Stimulated activated effector memory CD8-positive, alpha-beta T cell treated with anti-CD3 and anti-CD28 coated beads, Interleukin-12 subunit alpha, Interleukin-12 subunit beta, amount 100 ng/mL, for 72 hours (primary cell): Measurements from ENCODE around the gene ATAD3C.
"Not testable (repeated sequence)": the region's sequence is repeated elsewhere in the genome, so short reads cannot be mapped to it uniquely, and the experiment has no call there.

ENCODE experiments used
- ATAC-seq: fragments of 150-1000 bp; cut with Tn5 transposase; 2 replicates; pipeline ENCODE4 v1.10.0; 2021
- DNase-seq, 2 donors: peaks; one replicate each; pipeline ENCODE4 v3.0.0; 2021 to 2022; ENCODE audit warnings: low spot score in 2 of 2
- H3K27ac Mint-ChIP-seq: one replicate; pipeline ENCODE4 v1.8.0; 2022; ENCODE audit warnings: mild to moderate bottlenecking, mixed read lengths
- H3K36me3 Mint-ChIP-seq: one replicate; pipeline ENCODE4 v1.8.0; 2022; ENCODE audit warnings: mild to moderate bottlenecking, mixed read lengths
- H3K4me1 Mint-ChIP-seq: one replicate; pipeline ENCODE4 v1.8.0; 2022; ENCODE audit warnings: mixed read lengths
- H3K4me3 Mint-ChIP-seq: one replicate; pipeline ENCODE4 v1.8.0; 2022; ENCODE audit warnings: mild to moderate bottlenecking, mixed read lengths
- H3K9me3 Mint-ChIP-seq: one replicate; pipeline ENCODE4 v1.8.0; 2022; ENCODE audit warnings: mixed read lengths

ATAD3C gene

DNA sequence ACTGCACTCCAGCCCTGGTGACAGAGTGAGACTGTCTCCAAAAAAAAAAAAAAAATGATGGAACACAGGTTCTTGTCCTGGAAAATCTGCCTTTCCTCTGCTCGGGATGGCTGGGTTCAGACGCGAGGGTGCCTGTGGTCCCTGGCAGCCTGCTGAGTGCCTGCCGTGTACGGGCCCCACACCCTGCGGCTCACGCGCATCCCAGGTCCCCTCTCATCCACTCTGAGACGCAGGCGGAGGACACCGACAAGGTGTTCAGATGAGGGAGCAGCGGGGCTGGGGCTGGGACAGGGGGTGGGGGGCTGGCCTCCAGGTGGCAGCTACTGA lies 24.1 kb upstream of the ATAD3C start:
- Mint-ChIP-seq H3K4me1 (peaks cover 11% of the 10 kb centered on the region), H3K4me3 (no peak overlapping the region), H3K9me3 (no peaks in the 10 kb centered on the region), H3K36me3 (no peaks in the 10 kb centered on the region), H3K27ac (no peak overlapping the region)
- DNase-seq: no peak
- ATAC-seq: no peak

DNA sequence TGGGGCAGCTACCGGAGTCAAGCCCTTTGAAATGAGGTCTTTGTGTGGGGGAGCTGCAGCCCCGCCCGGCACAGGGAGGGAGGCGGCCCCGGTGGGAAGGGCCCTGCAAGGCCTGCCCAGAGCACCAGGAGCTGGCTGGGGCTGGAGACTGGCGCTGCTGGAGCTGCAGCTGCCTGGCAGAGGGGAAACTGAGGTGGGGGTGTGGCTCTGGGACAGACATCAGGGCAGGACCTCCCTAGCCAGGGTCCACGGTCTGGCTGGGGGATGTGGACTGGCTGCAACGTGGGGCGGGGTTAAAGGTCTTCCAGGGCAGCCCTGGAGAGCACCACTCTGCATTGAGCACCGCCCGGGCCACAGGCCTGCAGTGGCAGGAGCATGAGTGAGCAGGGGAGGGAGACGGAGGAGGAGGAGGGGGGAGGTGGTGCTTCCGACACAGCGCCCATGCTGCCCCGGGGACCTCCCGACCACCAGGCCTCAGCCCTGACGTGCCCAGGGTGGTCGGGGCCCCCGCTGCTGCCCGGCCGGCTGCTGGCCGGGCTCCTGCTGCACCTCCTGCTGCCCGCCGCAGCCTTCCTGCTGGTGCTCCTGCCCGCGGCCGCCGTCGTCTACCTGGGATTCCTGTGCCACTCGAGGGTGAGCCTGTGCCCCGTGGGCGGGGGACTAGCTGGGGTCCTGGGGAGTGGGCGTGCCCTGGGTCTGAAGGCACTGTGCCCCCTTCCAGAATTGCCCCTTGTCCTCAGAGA lies 23.6 kb upstream of the ATAD3C start:
- DNase-seq (no peak), ATAC-seq (no peak)
- peaks cover 11% of the 10 kb centered on the region for H3K4me1 Mint-ChIP-seq
- no peak overlapping the region for H3K27ac Mint-ChIP-seq
- no peak overlapping the region for H3K4me3 Mint-ChIP-seq
- H3K36me3 Mint-ChIP-seq: no peaks in the 10 kb centered on the region
- no peaks in the 10 kb centered on the region for H3K9me3 Mint-ChIP-seq

DNA sequence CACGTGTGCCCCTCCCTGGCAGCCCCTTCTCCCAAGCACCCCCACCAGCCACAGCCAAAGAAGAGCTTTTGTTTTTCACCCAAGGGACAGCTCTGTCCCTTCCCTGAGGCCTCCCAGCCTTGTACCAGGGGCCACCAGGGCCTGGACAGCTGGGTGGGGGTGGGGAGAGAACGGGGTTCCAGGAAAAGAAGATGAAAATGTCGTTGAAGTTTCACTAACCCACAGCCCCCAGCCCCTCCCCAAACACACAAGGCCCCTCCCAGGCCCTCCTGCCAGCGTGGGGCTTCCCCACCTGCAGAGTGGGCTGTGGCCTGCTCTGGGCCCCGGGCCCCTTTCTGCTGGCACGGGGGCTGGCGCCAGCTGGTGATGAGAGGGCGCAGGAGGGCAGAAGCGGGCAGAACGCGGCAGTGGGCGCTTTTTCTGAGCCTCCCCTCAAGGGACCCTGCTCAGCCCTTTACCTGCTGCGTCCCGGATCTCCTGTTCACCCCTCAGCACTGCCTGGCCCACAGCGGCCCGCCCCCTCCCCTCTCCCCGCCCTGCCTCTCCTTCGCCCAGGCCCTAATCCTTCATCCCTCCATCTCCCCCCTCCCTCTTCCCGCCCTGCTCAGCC lies 22.9 kb upstream of the ATAD3C start:
- Mint-ChIP-seq H3K4me1 (peaks cover 11% of the 10 kb centered on the region), H3K27ac (no peak overlapping the region), H3K4me3 (no peak overlapping the region), H3K9me3 (no peaks in the 10 kb centered on the region), H3K36me3 (no peaks in the 10 kb centered on the region)
- ATAC-seq (peak; percentile 5), DNase-seq (no peak)

GRCh38 chr1:1427106-1427819 lies 22.2 kb upstream of the ATAD3C start:
- Mint-ChIP-seq H3K4me3 (no peak overlapping the region), H3K27ac (no peak overlapping the region), H3K4me1 (peaks cover 11% of the 10 kb centered on the region), H3K36me3 (no peaks in the 10 kb centered on the region), H3K9me3 (no peaks in the 10 kb centered on the region)
- ATAC-seq (no peak), DNase-seq (no peak)

GRCh38 chr1:1427820-1428148 lies 21.7 kb upstream of the ATAD3C start:
- no peak overlapping the region for H3K4me3 Mint-ChIP-seq
- ATAC-seq: no peak
- no peak for DNase-seq
- H3K4me1 Mint-ChIP-seq: peaks cover 6% of the 10 kb centered on the region
- H3K36me3 Mint-ChIP-seq: no peaks in the 10 kb centered on the region
- no peak overlapping the region for H3K27ac Mint-ChIP-seq
- no peaks in the 10 kb centered on the region for H3K9me3 Mint-ChIP-seq

- H3K27ac Mint-ChIP-seq: no peak overlapping the region
- peaks cover 2% of the 10 kb centered on the region for H3K4me1 Mint-ChIP-seq
- DNase-seq (no peak), ATAC-seq (no peak)
- no peak overlapping the region for H3K4me3 Mint-ChIP-seq
- no peaks in the 10 kb centered on the region for H3K9me3 Mint-ChIP-seq
- no peaks in the 10 kb centered on the region for H3K36me3 Mint-ChIP-seq
These were observed 21.3 kb upstream of the ATAD3C start for GRCh38 chr1:1428174-1428573.

GRCh38 chr1:1428967-1429366 lies 20.5 kb upstream of the ATAD3C start:
- not testable (repeated sequence) for H3K9me3 Mint-ChIP-seq, H3K4me1 Mint-ChIP-seq, H3K27ac Mint-ChIP-seq, DNase-seq, H3K36me3 Mint-ChIP-seq, ATAC-seq, H3K4me3 Mint-ChIP-seq

GRCh38 chr1:1429671-1430073 lies 19.8 kb upstream of the ATAD3C start:
- Mint-ChIP-seq H3K4me1 (no peaks in the 10 kb centered on the region), H3K27ac (no peak overlapping the region), H3K9me3 (no peaks in the 10 kb centered on the region), H3K4me3 (no peak overlapping the region), H3K36me3 (no peaks in the 10 kb centered on the region)
- no peak for ATAC-seq
- no peak for DNase-seq

GRCh38 chr1:1430114-1430982 lies 19.1 kb upstream of the ATAD3C start:
- ATAC-seq: no peak
- no peaks in the 10 kb centered on the region for H3K9me3 Mint-ChIP-seq
- H3K36me3 Mint-ChIP-seq: no peaks in the 10 kb centered on the region
- H3K4me3 Mint-ChIP-seq: no peak overlapping the region
- peaks cover 6% of the 10 kb centered on the region for H3K4me1 Mint-ChIP-seq
- DNase-seq: no peak
- no peak overlapping the region for H3K27ac Mint-ChIP-seq

GRCh38 chr1:1430992-1431844 lies 18.3 kb upstream of the ATAD3C start:
- no peaks in the 10 kb centered on the region for H3K9me3 Mint-ChIP-seq
- no peak overlapping the region for H3K4me3 Mint-ChIP-seq
- H3K36me3 Mint-ChIP-seq: no peaks in the 10 kb centered on the region
- no peak for ATAC-seq
- H3K27ac Mint-ChIP-seq: no peak overlapping the region
- no peak for DNase-seq
- peaks cover 6% of the 10 kb centered on the region for H3K4me1 Mint-ChIP-seq

DNA sequence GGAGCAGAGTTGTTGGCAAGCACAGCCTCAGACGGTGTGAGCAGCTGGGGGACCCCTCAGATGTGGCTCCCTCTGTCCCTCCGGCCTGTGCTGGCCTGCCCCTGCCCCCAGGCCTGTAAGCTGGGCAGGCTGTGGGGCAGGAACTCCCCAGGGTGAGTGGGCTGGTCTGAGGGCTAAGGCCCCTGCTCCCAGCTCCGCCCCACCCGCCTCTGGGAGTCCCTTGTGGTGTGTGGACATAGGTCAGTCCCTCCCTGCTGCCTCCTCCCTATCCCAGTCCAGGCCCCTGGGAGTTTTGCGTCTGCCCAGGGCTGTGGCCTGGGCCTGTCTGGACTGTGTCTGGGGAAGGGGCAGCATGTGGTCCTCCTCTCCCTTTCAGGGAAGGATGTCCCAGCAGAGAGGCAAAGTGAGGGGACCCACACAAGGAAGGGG lies 17.6 kb upstream of the ATAD3C start:
- Mint-ChIP-seq H3K9me3 (no peaks in the 10 kb centered on the region), H3K4me3 (no peak overlapping the region), H3K27ac (no peak overlapping the region), H3K36me3 (no peaks in the 10 kb centered on the region), H3K4me1 (peaks cover 6% of the 10 kb centered on the region)
- DNase-seq (no peak), ATAC-seq (no peak)

GRCh38 chr1:1432274-1432950 lies 17.1 kb upstream of the ATAD3C start:
- Mint-ChIP-seq H3K9me3 (no peaks in the 10 kb centered on the region), H3K36me3 (no peaks in the 10 kb centered on the region), H3K27ac (no peak overlapping the region), H3K4me3 (no peak overlapping the region), H3K4me1 (peaks cover 6% of the 10 kb centered on the region)
- DNase-seq (no peak), ATAC-seq (no peak)

- no peak for DNase-seq
- Mint-ChIP-seq H3K36me3 (no peaks in the 10 kb centered on the region), H3K27ac (no peak overlapping the region), H3K9me3 (no peaks in the 10 kb centered on the region), H3K4me3 (peak overlapping the region; percentile 55), H3K4me1 (peaks cover 6% of the 10 kb centered on the region)
- ATAC-seq: no peak
These were observed 16.3 kb upstream of the ATAD3C start for GRCh38 chr1:1432951-1433803.

DNA sequence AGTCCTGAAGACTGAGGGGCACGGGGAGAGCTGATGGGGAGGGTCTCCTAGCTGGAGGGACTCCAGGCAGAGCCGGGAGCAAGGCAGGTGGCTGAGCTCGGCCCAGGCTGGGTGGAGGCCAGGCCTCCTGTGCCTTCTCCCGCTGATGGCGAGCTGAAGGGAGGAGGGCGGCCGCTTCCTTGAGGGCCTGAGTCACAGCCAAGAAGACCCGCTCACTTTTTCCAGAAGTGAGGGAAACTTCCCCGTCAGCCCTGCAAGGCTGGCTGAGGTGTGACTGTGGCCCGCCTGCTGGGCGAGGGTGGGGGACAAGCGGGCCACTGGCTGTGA lies 15.7 kb upstream of the ATAD3C start:
- Mint-ChIP-seq H3K36me3 (no peaks in the 10 kb centered on the region), H3K4me3 (peak overlapping the region; percentile 55), H3K27ac (no peak overlapping the region), H3K4me1 (peaks cover 6% of the 10 kb centered on the region), H3K9me3 (no peaks in the 10 kb centered on the region)
- DNase-seq (no peak), ATAC-seq (peak; percentile 61)
